ENCODE results near the gene TSSC4.
A peak's percentile ranks its signal among the peaks of the same experiment; 100 is the strongest.
"Not testable (repeated sequence)": the region's sequence is repeated elsewhere in the genome, so short reads cannot be mapped to it uniquely, and the experiment has no call there.

The TSSC4 gene

GRCh38 chr11:2400069-2400761, at the start of gene TSSC4:
TSS of gene TSSC4 (plus strand) at chr11:2400750. CDS start at chr11:2402634, 1,884 bp downstream.
- DNase-seq (ENCODE audit: low read depth, low spot score) = peak; percentile 100

GRCh38 chr11:2351701-2352100, 48.8 kb upstream of the TSSC4 start:
- DNase-seq (ENCODE audit: low read depth, low spot score) = no peak

GRCh38 chr11:2352420-2352819, 48.1 kb upstream of the TSSC4 start:
- DNase-seq (ENCODE audit: low read depth, low spot score) = no peak

- no peak for DNase-seq (ENCODE audit: low read depth, low spot score)
These were observed 45.4 kb upstream of the TSSC4 start for GRCh38 chr11:2355000-2355644.

GRCh38 chr11:2357246-2357645, 43.3 kb upstream of the TSSC4 start:
- DNase-seq (ENCODE audit: low read depth, low spot score) = no peak

- DNase-seq (ENCODE audit: low read depth, low spot score) = not testable (repeated sequence)
These were observed 42.9 kb upstream of the TSSC4 start for GRCh38 chr11:2357651-2358050.

- DNase-seq (ENCODE audit: low read depth, low spot score) = no peak
These were observed 41.7 kb upstream of the TSSC4 start for GRCh38 chr11:2358754-2359442.

GRCh38 chr11:2359557-2359956, 41.0 kb upstream of the TSSC4 start:
- no peak for DNase-seq (ENCODE audit: low read depth, low spot score)

- DNase-seq (ENCODE audit: low read depth, low spot score) = no peak
These were observed 40.4 kb upstream of the TSSC4 start for GRCh38 chr11:2360081-2360642.

GRCh38 chr11:2361565-2361964, 39.0 kb upstream of the TSSC4 start:
- no peak for DNase-seq (ENCODE audit: low read depth, low spot score)

GRCh38 chr11:2362414-2362813, 38.1 kb upstream of the TSSC4 start:
- no peak for DNase-seq (ENCODE audit: low read depth, low spot score)

GRCh38 chr11:2363130-2363529, 37.4 kb upstream of the TSSC4 start:
- no peak for DNase-seq (ENCODE audit: low read depth, low spot score)

GRCh38 chr11:2363577-2364370, 36.8 kb upstream of the TSSC4 start:
- DNase-seq (ENCODE audit: low read depth, low spot score) = no peak

GRCh38 chr11:2364386-2364785, 36.2 kb upstream of the TSSC4 start:
- DNase-seq (ENCODE audit: low read depth, low spot score) = not testable (repeated sequence)

- no peak for DNase-seq (ENCODE audit: low read depth, low spot score)
These were observed 34.9 kb upstream of the TSSC4 start for GRCh38 chr11:2365571-2366210.

GRCh38 chr11:2366276-2366675, 34.3 kb upstream of the TSSC4 start:
- DNase-seq (ENCODE audit: low read depth, low spot score) = no peak

GRCh38 chr11:2366733-2367132, 33.8 kb upstream of the TSSC4 start:
- no peak for DNase-seq (ENCODE audit: low read depth, low spot score)

- DNase-seq (ENCODE audit: low read depth, low spot score) = no peak
These were observed 33.0 kb upstream of the TSSC4 start for GRCh38 chr11:2367266-2368160.

- DNase-seq (ENCODE audit: low read depth, low spot score) = no peak
These were observed 32.2 kb upstream of the TSSC4 start for GRCh38 chr11:2368178-2368850.

- DNase-seq (ENCODE audit: low read depth, low spot score) = no peak
These were observed 31.7 kb upstream of the TSSC4 start for GRCh38 chr11:2368851-2369180.

Measured in smooth muscle cell of the brain vasculature (primary cell).